CD4-positive, alpha-beta memory T cell (primary cell): ENCODE data around the gene TIMM29. TPM values are rescaled to one million over a fixed set of nuclear protein-coding genes. Genes with fewer than 3 reads are reported as not detected.
A peak's percentile ranks its signal among the peaks of the same experiment; 100 is the strongest.

Experiments used
- CTCF ChIA-PET: fragments of 350-600 bp; sonication (Branson Sonifier 250); formaldehyde crosslinking; loops from one replicate; lab custom pipeline; 2021; ENCODE audit warnings: inconsistent platforms; ENCODE audit not compliant: partially characterized antibody; lab: Charles Lee
- POLR2A ChIA-PET: fragments of 350-600 bp; sonication (Branson Sonifier 250); formaldehyde crosslinking; loops from one replicate; lab custom pipeline; 2021; ENCODE audit not compliant: partially characterized antibody; lab: Charles Lee
- DNase-seq, 5 donors: peaks; one replicate each; pipeline versions ENCODE4 v3.0.0 to v3.0.0-alpha.2; 2020 to 2022; ENCODE audit warnings: mixed read lengths in 1 of 5
- H3K27ac ChIP-seq: one replicate; pipeline ENCODE4 v1.7.0; 2013; ENCODE audit warnings: low read depth, low read length
- H3K27me3 ChIP-seq: 2 replicates; pipeline ENCODE4 v1.7.0; 2013; ENCODE audit warnings: mild to moderate bottlenecking, low read length, moderate library complexity; ENCODE audit not compliant: insufficient read depth
- H3K36me3 ChIP-seq: 2 replicates; pipeline ENCODE4 v1.7.0; 2013; ENCODE audit warnings: mild to moderate bottlenecking, low read length, moderate library complexity; ENCODE audit not compliant: insufficient read depth
- H3K4me1 ChIP-seq: 2 replicates; pipeline ENCODE4 v1.7.0; 2013; ENCODE audit warnings: mild to moderate bottlenecking, low read length, moderate library complexity; ENCODE audit not compliant: insufficient read depth
- H3K4me3 ChIP-seq, 2 donors: one replicate each; pipeline ENCODE4 v1.7.0; 2013; ENCODE audit warnings: low read length in 2 of 2, mild to moderate bottlenecking in 1 of 2
- H3K9me3 ChIP-seq, 2 donors: one replicate each; pipeline ENCODE4 v1.7.0; 2013; ENCODE audit warnings: low read length in 2 of 2, control low read depth in 1 of 2; ENCODE audit not compliant: control insufficient read depth in 1 of 2
- H3K27ac Mint-ChIP-seq, 7 donors: one replicate each; pipeline ENCODE4 v1.8.0; 2020 to 2021; ENCODE audit warnings: mixed read lengths in 7 of 7, mild to moderate bottlenecking in 6 of 7, inconsistent platforms in 3 of 7, moderate library complexity in 3 of 7
- H3K27me3 Mint-ChIP-seq, 2 donors: one replicate each; pipeline ENCODE4 v1.8.0; 2020 to 2021; ENCODE audit warnings: mixed read lengths in 2 of 2
- H3K36me3 Mint-ChIP-seq, 2 donors: one replicate each; pipeline ENCODE4 v1.8.0; 2020 to 2021; ENCODE audit warnings: mixed read lengths in 2 of 2, inconsistent platforms in 1 of 2, mild to moderate bottlenecking in 1 of 2
- H3K4me1 Mint-ChIP-seq, 4 donors: one replicate each; pipeline ENCODE4 v1.8.0; 2020 to 2021; ENCODE audit warnings: mixed read lengths in 4 of 4, mild to moderate bottlenecking in 1 of 4
- H3K4me3 Mint-ChIP-seq, 8 donors: one replicate each; pipeline ENCODE4 v1.8.0; 2020 to 2021; ENCODE audit warnings: mixed read lengths in 8 of 8, mild to moderate bottlenecking in 7 of 8, moderate library complexity in 6 of 8, inconsistent platforms in 3 of 8
- H3K9me3 Mint-ChIP-seq, 8 donors: one replicate each; pipeline ENCODE4 v1.8.0; 2020 to 2021; ENCODE audit warnings: mixed read lengths in 8 of 8, mild to moderate bottlenecking in 5 of 8, inconsistent platforms in 3 of 8, moderate library complexity in 1 of 8
- intact Hi-C: fragments of 100-400 bp; cut with micrococcal nuclease; formaldehyde crosslinking; loops from one replicate; pipeline ENCODE4 v1.15.1; 2023
- polyA plus RNA-seq, 2 donors: library from polyadenylated mRNA; unstranded; fragments of 300-500 nt; fragmentation: Illumina TruSeq; gene quantifications; one replicate each; pipeline ENCODE4 v1.2.3, GENCODE V29; 2021
- total RNA-seq, 2 experiments: library from RNA; stranded (reverse); gene quantifications; one replicate each; pipeline ENCODE4 v1.2.3, GENCODE V29; 2021

TIMM29 gene
- total and polyA plus RNA-seq, 4 experiments from 2014 or later = 17.7 to 40.9 (median 37.1) TPM

DNA sequence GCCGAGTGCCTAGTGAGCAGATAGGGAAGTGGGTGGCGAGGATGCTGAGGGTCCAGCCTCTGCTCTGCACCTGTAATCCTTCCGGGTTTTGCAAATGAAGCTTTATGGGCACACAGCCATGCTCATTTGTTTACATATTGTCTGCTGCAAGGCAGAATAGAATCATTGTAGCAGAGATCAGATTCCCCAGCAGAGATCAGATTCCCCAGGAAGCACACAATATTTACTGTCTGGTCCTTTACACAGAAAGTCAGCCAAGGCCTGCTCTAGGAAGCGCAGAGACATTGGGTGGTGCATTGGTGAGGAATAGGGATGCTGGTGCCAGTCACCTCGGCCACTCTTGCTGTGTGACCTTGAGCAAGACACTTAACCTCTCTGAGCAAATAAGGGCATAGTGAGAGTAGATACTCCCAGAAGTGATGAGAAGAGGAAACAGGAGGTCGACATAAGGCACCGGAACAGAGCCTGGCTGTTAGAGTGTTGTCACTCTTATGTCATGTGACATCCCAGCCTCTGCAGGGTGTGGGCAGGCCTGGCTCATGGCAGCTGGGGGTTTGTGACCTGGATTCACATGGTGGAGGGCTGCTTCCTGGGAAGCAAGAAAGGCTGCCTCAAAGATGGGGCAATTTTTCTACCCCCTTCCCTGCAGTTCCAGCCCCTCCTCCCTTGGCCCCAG lies 31.6 kb upstream of the TIMM29 start:
- peaks cover 0 to 3% (median 0%) of the 10 kb centered on the region in 8 donors for H3K9me3 Mint-ChIP-seq

DNA sequence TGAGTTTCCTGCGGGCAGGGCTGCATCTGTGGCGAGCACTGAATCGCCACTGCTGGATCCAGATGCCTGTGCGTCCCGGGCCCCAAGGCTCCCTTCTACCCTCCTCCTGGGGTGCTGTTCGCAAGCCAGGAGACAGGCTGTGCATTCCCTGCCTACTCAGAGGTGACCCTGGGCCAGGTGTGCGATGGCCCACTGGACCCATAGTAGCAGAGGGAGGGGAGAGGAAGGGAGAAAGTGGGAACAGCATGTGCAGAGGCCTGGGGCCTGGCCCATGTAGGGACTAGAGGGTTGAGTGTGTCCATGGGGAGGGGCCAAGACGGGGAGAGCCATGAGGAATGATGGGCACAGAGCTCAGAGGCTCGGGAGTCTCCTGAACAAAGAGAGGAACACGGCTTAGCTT lies 30.0 kb upstream of the TIMM29 start:
- intact Hi-C loops = no loop called here
- Mint-ChIP-seq H3K4me3 (no peak overlapping the region), H3K4me1 (peaks cover 8 to 16% (median 9%) of the 10 kb centered on the region in 4 donors), H3K9me3 (peaks cover 0 to 10% (median 2%) of the 10 kb centered on the region in 8 donors), H3K27me3 (no peaks in the 10 kb centered on the region), H3K36me3 (peaks cover 5 to 9% of the 10 kb centered on the region in 2 donors), H3K27ac (no peak overlapping the region)
- no peaks in the 10 kb centered on the region for H3K36me3 ChIP-seq
- H3K4me1 ChIP-seq = peaks cover 10% of the 10 kb centered on the region
- no peak overlapping the region for H3K4me3 ChIP-seq
- POLR2A ChIA-PET = no interaction called here
- DNase-seq = no peak
- no peaks in the 10 kb centered on the region for H3K27me3 ChIP-seq
- CTCF ChIA-PET = interaction anchor here (0.6 kb wide), 1 partner anchor 455 kb away, joined by 3 read pairs; no protein-coding TSS in a partner anchor
- no peak overlapping the region for H3K27ac ChIP-seq
- H3K9me3 ChIP-seq = no peaks in the 10 kb centered on the region

More for the DNA sequence above, 31.6 kb upstream of the TIMM29 start:
- Histone ChIP-seq H3K9me3 (no peaks in the 10 kb centered on the region), H3K36me3 (no peaks in the 10 kb centered on the region), H3K27ac (no peak overlapping the region), H3K4me1 (peaks cover 10% of the 10 kb centered on the region), H3K4me3 (no peak overlapping the region), H3K27me3 (no peaks in the 10 kb centered on the region)
- DNase-seq = no peak
- ChIA-PET POLR2A (no interaction called here), CTCF (no interaction called here)
- Mint-ChIP-seq H3K4me3 (no peak overlapping the region), H3K4me1 (peaks cover 8 to 16% (median 10%) of the 10 kb centered on the region in 4 donors), H3K27ac (peak overlapping the region in 1 of 7 donors; percentile 72), H3K27me3 (no peaks in the 10 kb centered on the region), H3K36me3 (no peaks in the 10 kb centered on the region)
- intact Hi-C loops = no loop called here

DNA sequence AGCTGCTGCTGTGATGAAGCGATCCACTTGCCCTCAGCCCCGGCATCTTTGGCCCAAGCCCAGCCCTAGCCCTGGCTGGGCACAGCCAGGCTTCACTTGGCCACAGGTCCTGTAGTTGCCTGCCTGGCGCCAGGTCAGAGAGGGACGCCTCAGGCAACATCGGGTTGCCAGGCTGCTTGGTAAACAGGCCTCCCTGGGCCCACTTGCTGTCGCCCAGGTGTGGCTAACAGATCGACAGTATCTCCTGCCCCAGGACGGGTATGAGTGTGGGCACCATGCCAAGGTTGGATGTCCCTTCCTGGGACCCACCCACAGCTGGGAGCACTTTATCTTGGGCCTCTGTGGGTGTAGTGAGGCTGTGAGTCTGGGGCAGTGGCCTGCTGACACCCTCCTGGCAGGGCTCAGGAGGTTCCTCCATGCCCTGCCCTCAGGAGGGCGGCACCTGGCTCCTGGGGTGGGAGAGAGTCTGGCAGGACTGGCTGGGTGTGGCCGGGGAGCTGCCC lies 29.4 kb upstream of the TIMM29 start:
- Histone ChIP-seq H3K36me3 (no peaks in the 10 kb centered on the region), H3K4me1 (peaks cover 10% of the 10 kb centered on the region), H3K9me3 (no peaks in the 10 kb centered on the region), H3K27me3 (no peaks in the 10 kb centered on the region), H3K27ac (no peak overlapping the region), H3K4me3 (no peak overlapping the region)
- no peak for DNase-seq
- CTCF ChIA-PET = no interaction called here
- Mint-ChIP-seq H3K9me3 (peaks cover 0 to 10% (median 2%) of the 10 kb centered on the region in 8 donors), H3K27me3 (no peaks in the 10 kb centered on the region), H3K4me1 (peaks cover 8 to 16% (median 9%) of the 10 kb centered on the region in 4 donors), H3K4me3 (no peak overlapping the region), H3K27ac (peak overlapping the region in 1 of 7 donors; percentile 13), H3K36me3 (peaks cover 5 to 14% of the 10 kb centered on the region in 2 donors)
- intact Hi-C loops = no loop called here
- POLR2A ChIA-PET = interaction anchor here (0.7 kb wide), 1 partner anchor 939 kb away, joined by 3 read pairs; no protein-coding TSS in a partner anchor

DNA sequence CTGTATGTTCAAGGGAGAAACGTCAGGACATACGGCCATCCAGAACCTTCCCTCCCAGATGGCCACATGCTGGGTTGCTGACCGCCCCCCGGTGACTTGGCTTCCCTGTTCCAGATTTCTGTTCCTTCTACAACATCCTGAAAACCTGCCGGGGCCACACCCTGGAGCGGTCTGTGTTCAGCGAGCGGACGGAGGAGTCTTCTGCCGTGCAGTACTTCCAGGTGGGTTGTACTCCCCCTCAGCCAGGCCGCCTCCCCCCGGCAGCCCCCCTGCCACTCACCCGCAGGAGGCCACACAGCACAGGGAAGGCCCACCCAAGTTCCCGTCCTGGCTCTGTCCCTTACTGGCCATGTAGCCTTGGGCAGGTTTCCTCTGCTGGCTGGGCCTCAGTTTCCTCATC lies 20.7 kb upstream of the TIMM29 start:
- intact Hi-C loops = no loop called here
- Mint-ChIP-seq H3K27me3 (no peaks in the 10 kb centered on the region), H3K4me1 (no peaks in the 10 kb centered on the region), H3K9me3 (peaks cover 0 to 7% (median 0%) of the 10 kb centered on the region in 8 donors), H3K27ac (no peak overlapping the region), H3K36me3 (peaks cover 22 to 29% of the 10 kb centered on the region in 2 donors), H3K4me3 (no peak overlapping the region)
- no peak overlapping the region for H3K27ac ChIP-seq
- H3K9me3 ChIP-seq = no peaks in the 10 kb centered on the region
- ChIA-PET POLR2A (no interaction called here), CTCF (no interaction called here)
- no peak overlapping the region for H3K4me3 ChIP-seq
- no peaks in the 10 kb centered on the region for H3K4me1 ChIP-seq
- no peak for DNase-seq
- peaks cover 22% of the 10 kb centered on the region for H3K36me3 ChIP-seq
- no peaks in the 10 kb centered on the region for H3K27me3 ChIP-seq

DNA sequence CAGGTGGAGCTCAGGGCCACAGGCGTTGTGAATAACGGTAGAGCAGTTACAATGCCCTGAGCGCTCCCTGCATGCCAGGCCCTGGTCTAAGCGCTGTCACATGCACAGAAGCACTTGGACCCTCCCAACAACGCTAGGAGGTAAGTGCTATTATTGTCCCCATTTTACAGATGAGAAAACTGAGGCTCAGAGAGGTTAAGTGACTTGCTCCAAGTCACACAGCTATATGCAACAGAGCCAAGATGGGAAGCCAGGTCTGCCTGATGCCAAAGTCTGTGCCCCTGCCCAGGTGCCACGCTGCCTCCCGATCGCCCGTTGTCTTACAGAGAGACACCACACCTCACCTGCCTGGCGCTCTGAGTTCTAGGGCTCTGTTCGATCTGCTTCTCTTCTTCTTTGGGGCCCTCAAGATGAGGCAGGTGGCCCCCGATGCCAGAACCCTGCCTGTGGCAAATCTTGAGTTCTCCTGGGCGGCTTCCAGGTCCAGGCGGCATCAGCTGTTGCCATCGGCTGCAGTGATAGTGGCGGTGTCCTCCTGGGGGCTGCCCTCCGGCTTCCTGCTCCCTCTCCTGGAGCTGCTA lies 20.1 kb upstream of the TIMM29 start:
- Mint-ChIP-seq H3K4me3 (no peak overlapping the region), H3K4me1 (no peaks in the 10 kb centered on the region), H3K36me3 (peaks cover 18 to 27% of the 10 kb centered on the region in 2 donors), H3K27ac (no peak overlapping the region), H3K27me3 (no peaks in the 10 kb centered on the region), H3K9me3 (peaks cover 0 to 2% (median 0%) of the 10 kb centered on the region in 8 donors)
- Histone ChIP-seq H3K27ac (no peak overlapping the region), H3K27me3 (no peaks in the 10 kb centered on the region), H3K36me3 (peaks cover 22% of the 10 kb centered on the region), H3K4me1 (no peaks in the 10 kb centered on the region), H3K9me3 (no peaks in the 10 kb centered on the region), H3K4me3 (no peak overlapping the region)
- intact Hi-C loops = no loop called here
- DNase-seq = no peak
- ChIA-PET POLR2A (no interaction called here), CTCF (no interaction called here)

DNA sequence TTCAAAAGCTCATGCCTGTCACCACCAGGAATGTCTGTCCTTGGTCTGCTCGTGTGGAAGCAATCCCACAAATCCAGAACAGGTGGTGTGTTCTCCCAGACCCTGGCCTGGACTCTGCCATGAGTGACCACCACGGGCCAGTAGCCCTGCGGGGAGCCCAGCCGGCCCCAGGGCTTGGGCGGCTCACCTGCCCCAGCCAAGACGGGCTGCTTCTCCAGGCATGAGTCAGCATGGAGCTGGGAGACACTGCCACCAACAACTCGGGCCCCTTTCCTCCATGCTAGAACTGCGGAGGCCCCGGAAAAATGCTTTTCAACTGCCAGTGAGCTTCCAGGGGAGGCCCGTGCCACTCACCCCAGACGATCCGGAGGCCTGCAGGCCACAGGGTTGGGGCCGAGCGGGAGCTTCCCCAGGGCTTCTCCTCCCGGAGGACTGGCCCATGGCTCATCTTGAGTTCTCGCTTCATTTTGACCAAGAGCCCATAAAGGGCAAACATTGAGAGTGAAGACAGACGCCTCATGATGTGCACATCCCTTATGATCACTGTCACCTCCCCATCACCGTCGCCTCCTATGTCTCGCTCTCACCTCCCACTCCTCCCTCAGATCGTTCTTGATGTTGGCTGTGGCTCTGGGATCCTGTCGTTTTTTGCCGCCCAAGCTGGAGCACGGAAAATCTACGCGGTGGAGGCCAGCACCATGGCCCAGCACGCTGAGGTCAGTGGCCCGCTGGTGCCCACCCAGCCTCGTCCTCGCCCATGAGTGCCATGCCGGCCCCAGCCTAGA lies 16.8 kb upstream of the TIMM29 start:
- CTCF ChIA-PET = interaction anchor here (0.9 to 1.3 kb wide), 3 partner anchors 11 to 30 kb away, joined by 3 to 6 read pairs (median 3); no protein-coding TSS in a partner anchor
- Mint-ChIP-seq H3K4me1 (no peaks in the 10 kb centered on the region), H3K27me3 (no peaks in the 10 kb centered on the region), H3K4me3 (no peak overlapping the region), H3K27ac (no peak overlapping the region), H3K36me3 (peaks cover 11 to 27% of the 10 kb centered on the region in 2 donors), H3K9me3 (no peaks in the 10 kb centered on the region)
- H3K27ac ChIP-seq = no peak overlapping the region
- POLR2A ChIA-PET = no interaction called here
- intact Hi-C loops = no loop called here
- H3K27me3 ChIP-seq = no peaks in the 10 kb centered on the region
- H3K9me3 ChIP-seq = no peaks in the 10 kb centered on the region
- peaks cover 25% of the 10 kb centered on the region for H3K36me3 ChIP-seq
- no peak for DNase-seq
- H3K4me1 ChIP-seq = no peaks in the 10 kb centered on the region
- H3K4me3 ChIP-seq = no peak overlapping the region

DNA sequence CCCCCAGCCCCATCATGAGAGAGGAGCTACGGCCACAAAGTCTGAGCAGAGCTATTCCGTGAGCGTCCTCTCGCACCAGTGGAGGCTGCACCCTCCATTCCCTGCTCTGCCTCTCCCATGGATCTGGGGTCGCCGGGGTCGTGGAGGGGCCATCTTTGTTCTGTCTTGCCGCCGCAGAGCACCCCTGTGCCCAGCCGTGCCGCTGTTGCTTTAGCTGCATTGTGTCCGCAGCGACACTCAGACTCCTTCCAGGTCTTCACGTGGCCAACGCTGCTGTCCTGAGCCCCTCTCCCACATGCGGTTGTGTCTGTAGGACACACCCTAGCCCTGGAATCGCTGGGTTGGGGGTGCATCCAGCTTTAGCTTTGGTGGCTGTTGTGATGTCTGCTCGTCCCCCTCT lies 16.0 kb upstream of the TIMM29 start:
- no peak for DNase-seq
- Histone ChIP-seq H3K36me3 (peaks cover 25% of the 10 kb centered on the region), H3K4me3 (no peak overlapping the region), H3K4me1 (no peaks in the 10 kb centered on the region), H3K27ac (no peak overlapping the region), H3K9me3 (no peaks in the 10 kb centered on the region), H3K27me3 (no peaks in the 10 kb centered on the region)
- Mint-ChIP-seq H3K27ac (no peak overlapping the region), H3K27me3 (no peaks in the 10 kb centered on the region), H3K36me3 (peaks cover 11 to 27% of the 10 kb centered on the region in 2 donors), H3K9me3 (no peaks in the 10 kb centered on the region), H3K4me3 (no peak overlapping the region), H3K4me1 (no peaks in the 10 kb centered on the region)
- intact Hi-C loops = no loop called here
- POLR2A ChIA-PET = no interaction called here
- CTCF ChIA-PET = interaction anchor here (0.7 kb wide), 1 partner anchor 121 kb away, joined by 3 read pairs; no protein-coding TSS in a partner anchor
